Endodermal cell (in vitro differentiated cells): Measurements from ENCODE around the gene RARRES1. TPM values are rescaled to one million over a fixed set of nuclear protein-coding genes. Genes with fewer than 3 reads are reported as not detected.

Source experiments
- DNase-seq: peaks from one replicate; pipeline ENCODE4 v3.0.0-alpha.2; 2017
- H3K27ac ChIP-seq: 2 replicates; pipeline ENCODE4 v1.5.1; 2013; ENCODE audit warnings: mild to moderate bottlenecking, low read depth, low read length, moderate library complexity
- H3K27me3 ChIP-seq: 2 replicates; pipeline ENCODE4 v1.6.1; 2013; ENCODE audit warnings: mild to moderate bottlenecking, low read length, moderate library complexity; ENCODE audit not compliant: insufficient read depth, control insufficient read depth, poor library complexity, severe bottlenecking
- H3K36me3 ChIP-seq: 2 replicates; pipeline ENCODE4 v1.7.0; 2013; ENCODE audit warnings: mild to moderate bottlenecking, low read length, moderate library complexity; ENCODE audit not compliant: control insufficient read depth, insufficient read depth
- H3K4me1 ChIP-seq: one replicate; pipeline ENCODE4 v1.7.0; 2013; ENCODE audit warnings: low read length; ENCODE audit not compliant: control insufficient read depth, insufficient read depth
- H3K4me3 ChIP-seq: 2 replicates; pipeline ENCODE4 v1.5.1; 2013; ENCODE audit warnings: mild to moderate bottlenecking, low read length, moderate library complexity
- H3K9ac ChIP-seq: 2 replicates; pipeline ENCODE4 v1.6.1; 2013; ENCODE audit warnings: mild to moderate bottlenecking, low read length, moderate library complexity; ENCODE audit not compliant: poor library complexity, severe bottlenecking; ENCODE audit errors: extremely low read depth
- H3K9me3 ChIP-seq: 2 replicates; pipeline ENCODE4 v1.6.1; 2013; ENCODE audit warnings: mild to moderate bottlenecking, low read length, moderate library complexity; ENCODE audit not compliant: control insufficient read depth
- H3K27ac Mint-ChIP-seq: 2 replicates; pipeline ENCODE4 v1.8.0; 2020; ENCODE audit warnings: mixed read lengths
- H3K27me3 Mint-ChIP-seq: 2 replicates; pipeline ENCODE4 v1.8.0; 2021; ENCODE audit warnings: mild to moderate bottlenecking, mixed read lengths; ENCODE audit not compliant: insufficient read depth
- H3K36me3 Mint-ChIP-seq: 2 replicates; pipeline ENCODE4 v1.8.0; 2020; ENCODE audit warnings: low read depth, mixed read lengths
- H3K4me1 Mint-ChIP-seq: 2 replicates; pipeline ENCODE4 v1.8.0; 2020; ENCODE audit warnings: mixed read lengths
- H3K4me3 Mint-ChIP-seq: 2 replicates; pipeline ENCODE4 v1.8.0; 2020; ENCODE audit warnings: mild to moderate bottlenecking, moderate library complexity, mixed read lengths
- H3K9me3 Mint-ChIP-seq: 2 replicates; pipeline ENCODE4 v1.8.0; 2020; ENCODE audit warnings: mild to moderate bottlenecking, mixed read lengths
- WGBS, 2 experiments: methylation state at CpG; one replicate each; pipeline versions ENCODE4 v1.1.5 to v1.1.7; 2013; ENCODE audit warnings: missing lambda C conversion rate in 2 of 2, mixed read lengths in 1 of 2; ENCODE audit not compliant: insufficient coverage in 1 of 2, insufficient read length in 1 of 2; 5-methylcytosine and 5-hydroxymethylcytosine counted together
- total RNA-seq, 2 donors: library from RNA; stranded (reverse); fragmentation: NEBNext Ultra II Directional in 1 of 2; extraction: Animal tissue kit (Norgen Biotek cat#: 25700) in 1 of 2; gene quantifications; 2 replicates in 1 of 2; 3 replicates in 1 of 2; pipeline ENCODE4 v1.2.1, GENCODE V29; 2021
- TF ChIP-seq, protein P1 (sequence below): fragments of 200-600 bp; sonication (generic); conservative IDR thresholded peaks from 2 replicates; pipeline ENCODE4 v1.5.0; 2021; ENCODE audit warnings: antibody characterized with exemption, mild to moderate bottlenecking

The RARRES1 gene
- total RNA-seq, 2 donors from 2014 or later, result 0.58 to 0.95 TPM

DNA sequence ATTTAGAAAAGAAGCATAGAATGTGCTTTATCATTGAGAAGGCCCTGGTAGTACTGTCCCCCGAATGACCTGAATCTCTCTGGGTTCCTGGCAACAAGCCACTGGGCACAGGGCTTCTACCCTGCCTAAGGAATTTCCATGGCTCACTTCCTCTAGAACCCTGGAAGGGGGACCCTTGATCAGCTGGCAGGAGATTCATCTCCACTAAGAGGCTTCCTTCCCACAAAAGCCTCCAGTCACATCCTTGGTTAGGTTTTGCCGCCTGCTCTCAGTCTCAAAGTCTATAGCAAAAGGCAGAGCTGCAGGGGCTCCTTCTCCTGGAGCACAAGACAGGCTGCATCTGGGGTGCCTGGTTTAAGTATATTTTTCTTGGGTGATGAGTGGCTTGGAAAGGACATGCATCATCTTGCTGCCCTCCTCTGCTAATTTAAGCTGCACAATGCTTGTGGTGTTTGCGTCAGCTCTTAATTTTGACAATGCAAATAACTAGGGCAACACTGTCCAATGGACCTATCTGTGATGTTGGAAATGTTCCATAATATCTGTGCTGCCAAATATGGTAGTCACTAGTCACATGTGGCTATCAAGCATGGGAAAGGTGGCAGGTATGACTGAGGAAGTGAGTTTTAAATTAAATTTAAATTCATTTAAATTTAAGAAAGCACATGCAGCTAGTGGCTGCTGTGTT, 33.4 kb upstream of the RARRES1 start:
- H3K9me3 ChIP-seq, result no peaks in the 10 kb centered on the region
- no peak overlapping the region for H3K27ac ChIP-seq
- H3K4me3 Mint-ChIP-seq, result no peak overlapping the region
- no peak overlapping the region for H3K27ac Mint-ChIP-seq
- TF ChIP-seq, protein P1, sequence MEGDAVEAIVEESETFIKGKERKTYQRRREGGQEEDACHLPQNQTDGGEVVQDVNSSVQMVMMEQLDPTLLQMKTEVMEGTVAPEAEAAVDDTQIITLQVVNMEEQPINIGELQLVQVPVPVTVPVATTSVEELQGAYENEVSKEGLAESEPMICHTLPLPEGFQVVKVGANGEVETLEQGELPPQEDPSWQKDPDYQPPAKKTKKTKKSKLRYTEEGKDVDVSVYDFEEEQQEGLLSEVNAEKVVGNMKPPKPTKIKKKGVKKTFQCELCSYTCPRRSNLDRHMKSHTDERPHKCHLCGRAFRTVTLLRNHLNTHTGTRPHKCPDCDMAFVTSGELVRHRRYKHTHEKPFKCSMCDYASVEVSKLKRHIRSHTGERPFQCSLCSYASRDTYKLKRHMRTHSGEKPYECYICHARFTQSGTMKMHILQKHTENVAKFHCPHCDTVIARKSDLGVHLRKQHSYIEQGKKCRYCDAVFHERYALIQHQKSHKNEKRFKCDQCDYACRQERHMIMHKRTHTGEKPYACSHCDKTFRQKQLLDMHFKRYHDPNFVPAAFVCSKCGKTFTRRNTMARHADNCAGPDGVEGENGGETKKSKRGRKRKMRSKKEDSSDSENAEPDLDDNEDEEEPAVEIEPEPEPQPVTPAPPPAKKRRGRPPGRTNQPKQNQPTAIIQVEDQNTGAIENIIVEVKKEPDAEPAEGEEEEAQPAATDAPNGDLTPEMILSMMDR, result no peak
- H3K4me3 ChIP-seq, result no peak overlapping the region
- no peaks in the 10 kb centered on the region for H3K36me3 ChIP-seq
- H3K27me3 ChIP-seq, result no peaks in the 10 kb centered on the region
- DNase-seq, result no peak
- peaks cover 6% of the 10 kb centered on the region for H3K4me1 Mint-ChIP-seq
- H3K9me3 Mint-ChIP-seq, result no peaks in the 10 kb centered on the region
- H3K27me3 Mint-ChIP-seq, result no peaks in the 10 kb centered on the region
- H3K9ac ChIP-seq, result no peak overlapping the region
- peaks cover 6% of the 10 kb centered on the region for H3K4me1 ChIP-seq
- no peaks in the 10 kb centered on the region for H3K36me3 Mint-ChIP-seq
- WGBS, 2 experiments, result 92 to 100% methylated on average over 1 to 3 of the region's 3 CpGs

DNA sequence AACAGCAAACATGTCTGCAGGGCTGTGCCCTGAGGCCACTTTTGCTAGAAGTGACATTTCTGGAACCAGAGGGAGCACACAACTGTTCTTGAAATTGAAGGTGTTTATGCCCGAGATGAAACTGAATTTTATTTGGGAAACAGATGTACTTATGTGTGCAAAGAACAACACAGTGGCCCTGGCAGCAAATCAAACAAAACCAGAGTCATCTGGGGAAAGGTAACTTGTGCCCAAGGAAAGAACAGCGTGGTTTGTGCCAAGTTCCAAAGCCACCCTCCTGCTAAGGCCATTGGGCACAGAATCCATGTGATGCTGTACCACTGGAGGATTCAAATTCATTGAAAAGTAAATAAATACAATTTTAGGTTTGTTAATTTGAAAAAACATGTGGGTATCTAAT, 31.2 kb upstream of the RARRES1 start:
- TF ChIP-seq, protein P1, result no peak
- Mint-ChIP-seq H3K36me3 (no peaks in the 10 kb centered on the region), H3K4me3 (no peak overlapping the region), H3K27me3 (no peaks in the 10 kb centered on the region), H3K27ac (no peak overlapping the region), H3K9me3 (no peaks in the 10 kb centered on the region), H3K4me1 (peaks cover 3% of the 10 kb centered on the region)
- Histone ChIP-seq H3K27ac (no peak overlapping the region), H3K9ac (no peak overlapping the region), H3K9me3 (no peaks in the 10 kb centered on the region), H3K27me3 (no peaks in the 10 kb centered on the region), H3K4me3 (no peak overlapping the region), H3K4me1 (no peaks in the 10 kb centered on the region), H3K36me3 (no peaks in the 10 kb centered on the region)
- 85 to 92% methylated on average over 2 of the region's 2 CpGs for WGBS, 2 experiments
- DNase-seq, result no peak

DNA sequence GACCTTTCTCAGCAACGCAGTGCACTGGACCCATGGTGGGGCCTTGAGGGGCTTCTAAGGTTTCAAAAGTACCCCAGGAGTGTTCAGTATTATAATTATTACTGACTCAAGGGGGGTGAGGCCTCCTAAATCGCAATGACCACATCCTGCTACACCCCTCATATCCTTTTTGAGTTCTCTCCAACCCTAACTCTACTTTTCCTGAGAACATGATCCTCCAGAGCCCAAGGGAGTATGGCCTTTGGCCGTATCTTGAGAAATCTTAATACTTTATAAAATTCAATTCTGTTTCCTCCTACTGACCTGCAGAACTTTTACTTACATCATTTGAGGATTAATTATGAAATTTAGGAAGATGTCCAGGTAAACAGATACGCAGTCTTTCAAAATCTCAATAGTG, 30.4 kb upstream of the RARRES1 start:
- DNase-seq, result no peak
- H3K27me3 ChIP-seq, result no peaks in the 10 kb centered on the region
- H3K27ac ChIP-seq, result no peak overlapping the region
- H3K9ac ChIP-seq, result no peak overlapping the region
- TF ChIP-seq, protein P1, result no peak
- no peak overlapping the region for H3K27ac Mint-ChIP-seq
- 90 to 94% methylated on average over 2 to 4 of the region's 4 CpGs for WGBS, 2 experiments
- no peaks in the 10 kb centered on the region for H3K4me1 Mint-ChIP-seq
- H3K36me3 ChIP-seq, result no peaks in the 10 kb centered on the region
- no peaks in the 10 kb centered on the region for H3K9me3 ChIP-seq
- H3K27me3 Mint-ChIP-seq, result no peaks in the 10 kb centered on the region
- no peaks in the 10 kb centered on the region for H3K9me3 Mint-ChIP-seq
- H3K4me3 Mint-ChIP-seq, result no peak overlapping the region
- no peak overlapping the region for H3K4me3 ChIP-seq
- no peaks in the 10 kb centered on the region for H3K4me1 ChIP-seq
- H3K36me3 Mint-ChIP-seq, result no peaks in the 10 kb centered on the region
